Stimulated activated naive CD8-positive, alpha-beta T cell treated with anti-CD3 and anti-CD28 coated beads, Interleukin-15, Interleukin-2, amounts not matched to agents 100 U/mL and 50 U/mL, for 24 hours (primary cell): ENCODE results near the gene TNNI2.

Experiments used
- ATAC-seq: fragments of 150-1000 bp; cut with Tn5 transposase; one replicate; pipeline ENCODE4 v1.10.0; 2021
- DNase-seq: peaks from one replicate; pipeline ENCODE4 v3.0.0; 2021

Gene TNNI2

GRCh38 chr11:1834779-1835670 is 3.8 kb upstream of the TNNI2 start, which contains the start of gene SYT8:
Gene SYT8, plus strand, starts transcription at chr11:1834990. Its CDS starts 116 bp downstream, at chr11:1835106.
- DNase-seq (no peak), ATAC-seq (no peak)

GRCh38 chr11:1835671-1836010 is 3.1 kb upstream of the TNNI2 start:
- ATAC-seq, result no peak
- DNase-seq, result peak; percentile 4

GRCh38 chr11:1836011-1836945 is 2.5 kb upstream of the TNNI2 start:
- ATAC-seq (no peak), DNase-seq (peak; percentile 7)

DNA sequence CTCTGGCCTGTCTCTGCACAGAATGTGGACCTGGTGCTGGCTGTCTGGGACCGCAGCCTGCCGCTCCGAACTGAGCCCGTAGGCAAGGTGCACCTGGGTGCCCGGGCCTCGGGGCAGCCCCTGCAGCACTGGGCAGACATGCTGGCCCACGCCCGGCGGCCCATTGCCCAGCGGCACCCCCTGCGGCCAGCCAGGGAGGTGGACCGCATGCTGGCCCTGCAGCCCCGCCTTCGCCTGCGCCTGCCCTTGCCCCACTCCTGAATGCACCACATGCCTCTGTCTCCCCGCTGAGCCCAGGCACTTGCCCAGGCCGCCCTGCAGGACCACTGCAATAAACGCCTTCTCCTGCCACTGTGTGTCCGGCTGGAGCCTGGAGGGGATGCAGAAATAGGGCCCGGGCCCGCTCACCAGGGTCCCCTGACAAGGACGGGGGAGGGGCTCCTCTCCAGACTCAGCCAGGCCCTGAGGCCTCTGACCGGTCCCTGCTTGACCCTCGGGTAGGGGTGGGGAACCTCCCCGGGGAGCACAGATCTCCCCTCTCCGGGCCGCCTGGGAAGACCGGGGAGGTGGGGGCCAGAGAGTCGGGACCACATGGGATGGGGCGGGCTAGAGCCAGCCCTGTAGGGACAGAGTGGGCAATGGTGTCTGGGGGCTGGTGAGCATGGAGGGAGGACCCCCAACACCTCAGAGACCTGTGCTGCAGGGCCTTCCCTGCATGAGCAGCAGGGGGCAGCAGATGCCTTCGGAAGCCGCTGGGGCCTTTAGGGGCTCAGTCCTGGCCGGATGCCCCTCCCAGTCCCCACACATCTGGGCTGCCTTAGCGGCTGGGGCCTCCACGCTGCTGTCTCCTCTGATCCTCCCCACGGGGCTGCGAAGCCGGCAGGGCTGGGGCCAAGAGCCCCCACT is 1.4 kb upstream of the TNNI2 start:
- ATAC-seq (peak; percentile 79), DNase-seq (peak; percentile 91)

- no peak for ATAC-seq
- DNase-seq, result no peak
Observed at GRCh38 chr11:1838077-1838425, 730 bp upstream of the TNNI2 start.

DNA sequence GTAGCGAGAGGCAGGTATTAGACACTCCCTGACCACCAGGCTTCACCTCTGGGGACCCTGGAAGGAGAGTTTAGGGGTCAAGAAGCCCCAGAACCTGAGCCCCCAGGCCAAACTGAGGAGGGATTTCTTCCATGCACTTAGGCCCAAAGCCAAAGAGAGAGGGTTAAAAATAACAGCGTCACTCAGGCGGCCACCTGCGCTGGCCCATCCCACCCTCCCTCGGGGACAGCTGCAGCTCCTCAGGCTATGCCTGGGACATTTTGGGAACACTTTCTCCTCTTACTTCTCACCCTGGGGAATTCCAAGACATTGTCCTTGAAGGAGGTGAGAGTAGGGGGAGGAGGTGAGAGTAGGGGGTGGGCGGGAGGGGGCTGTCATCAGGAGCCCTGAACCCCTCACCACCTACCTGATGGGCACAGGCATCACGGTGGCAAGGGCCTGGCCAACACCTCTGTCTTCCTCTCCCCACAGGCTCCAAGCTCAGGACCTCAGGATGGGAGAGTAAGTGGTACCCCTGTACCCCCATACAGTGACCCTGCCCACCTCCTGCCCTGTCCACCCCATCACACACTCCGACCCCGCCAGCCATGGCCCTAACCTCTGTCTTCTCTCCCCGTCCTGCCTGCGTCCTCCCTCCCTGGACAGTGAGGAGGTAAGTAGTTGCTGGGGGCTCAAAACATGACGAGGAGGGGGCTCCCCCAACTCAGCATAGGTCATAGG is 583 bp downstream of the TNNI2 start:
- no peak for ATAC-seq
- DNase-seq, result no peak

DNA sequence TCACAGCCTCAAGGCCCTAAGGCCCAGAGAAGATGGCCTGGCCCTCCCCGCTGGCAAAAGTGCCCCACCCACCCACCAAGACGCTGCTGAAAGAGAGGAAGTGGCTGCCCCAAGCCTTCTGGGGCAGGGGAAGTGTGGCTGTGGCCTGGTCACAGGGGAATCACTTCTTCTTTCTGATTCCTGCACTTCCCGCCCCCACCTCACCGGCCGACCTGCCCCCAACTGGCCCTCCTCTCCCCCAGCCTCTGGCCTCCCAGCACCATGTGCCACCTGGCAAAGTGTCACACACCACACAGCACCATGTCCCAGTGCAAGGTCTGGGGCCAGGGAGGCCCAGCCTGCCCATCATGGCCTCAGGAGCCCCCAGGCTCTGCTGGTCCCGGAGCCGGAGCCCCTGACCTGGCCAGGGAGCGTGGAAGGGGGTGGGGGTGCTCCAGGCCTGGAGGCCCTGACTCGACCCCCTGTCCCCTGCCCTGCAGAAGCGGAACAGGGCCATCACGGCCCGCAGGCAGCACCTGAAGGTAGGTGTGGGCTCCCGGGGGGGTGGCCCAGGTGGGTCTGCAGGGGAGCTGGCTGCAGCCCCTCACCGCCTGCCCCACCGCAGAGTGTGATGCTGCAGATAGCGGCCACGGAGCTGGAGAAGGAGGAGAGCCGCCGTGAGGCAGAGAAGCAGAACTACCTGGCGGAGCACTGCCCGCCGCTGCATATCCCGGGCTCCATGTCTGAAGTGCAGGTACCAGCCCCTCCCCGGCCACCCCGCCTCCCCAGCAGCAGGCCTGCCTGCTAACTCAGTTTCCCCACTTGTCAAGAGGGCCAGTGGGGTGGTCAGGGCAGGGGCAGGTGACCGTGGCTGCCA is 1.4 kb downstream of the TNNI2 start:
- DNase-seq (no peak), ATAC-seq (no peak)

- no peak for DNase-seq
Observed at GRCh38 chr11:1840780-1841480, 2.1 kb downstream of the TNNI2 start.

DNA sequence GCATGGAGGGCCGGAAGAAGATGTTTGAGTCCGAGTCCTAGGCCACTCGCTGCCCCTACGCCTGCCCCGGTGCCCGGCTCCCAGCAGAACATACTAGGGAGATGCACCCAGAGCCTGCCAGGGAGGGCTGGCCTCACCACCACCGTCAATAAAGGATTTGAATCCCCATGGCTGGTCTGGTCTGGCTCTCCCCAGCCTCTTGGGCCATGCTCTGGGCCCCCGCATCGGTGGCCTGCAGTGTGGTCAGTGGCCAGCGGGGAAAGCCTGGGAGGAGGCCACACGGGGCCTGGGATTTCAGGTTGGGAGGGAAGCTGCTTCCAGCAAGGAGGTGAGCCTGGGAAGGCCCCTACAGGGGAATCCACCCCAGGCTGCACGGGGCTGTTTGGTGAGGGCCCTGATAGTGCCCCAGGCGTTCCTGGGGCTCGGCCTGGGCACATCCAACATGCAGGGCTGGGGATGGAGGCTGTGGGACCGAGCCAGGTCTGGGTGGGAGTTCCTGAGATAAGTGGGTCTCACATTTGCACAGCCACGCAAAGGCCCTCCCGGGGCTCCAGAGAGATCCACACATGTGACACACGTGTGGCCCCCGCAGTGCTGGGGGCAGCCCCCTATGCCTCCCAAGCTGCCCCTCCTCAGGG is 2.8 kb downstream of the TNNI2 start:
- ATAC-seq (no peak), DNase-seq (no peak)

More at GRCh38 chr11:1840780-1841480, 2.1 kb downstream of the TNNI2 start:
- no peak for ATAC-seq

DNA sequence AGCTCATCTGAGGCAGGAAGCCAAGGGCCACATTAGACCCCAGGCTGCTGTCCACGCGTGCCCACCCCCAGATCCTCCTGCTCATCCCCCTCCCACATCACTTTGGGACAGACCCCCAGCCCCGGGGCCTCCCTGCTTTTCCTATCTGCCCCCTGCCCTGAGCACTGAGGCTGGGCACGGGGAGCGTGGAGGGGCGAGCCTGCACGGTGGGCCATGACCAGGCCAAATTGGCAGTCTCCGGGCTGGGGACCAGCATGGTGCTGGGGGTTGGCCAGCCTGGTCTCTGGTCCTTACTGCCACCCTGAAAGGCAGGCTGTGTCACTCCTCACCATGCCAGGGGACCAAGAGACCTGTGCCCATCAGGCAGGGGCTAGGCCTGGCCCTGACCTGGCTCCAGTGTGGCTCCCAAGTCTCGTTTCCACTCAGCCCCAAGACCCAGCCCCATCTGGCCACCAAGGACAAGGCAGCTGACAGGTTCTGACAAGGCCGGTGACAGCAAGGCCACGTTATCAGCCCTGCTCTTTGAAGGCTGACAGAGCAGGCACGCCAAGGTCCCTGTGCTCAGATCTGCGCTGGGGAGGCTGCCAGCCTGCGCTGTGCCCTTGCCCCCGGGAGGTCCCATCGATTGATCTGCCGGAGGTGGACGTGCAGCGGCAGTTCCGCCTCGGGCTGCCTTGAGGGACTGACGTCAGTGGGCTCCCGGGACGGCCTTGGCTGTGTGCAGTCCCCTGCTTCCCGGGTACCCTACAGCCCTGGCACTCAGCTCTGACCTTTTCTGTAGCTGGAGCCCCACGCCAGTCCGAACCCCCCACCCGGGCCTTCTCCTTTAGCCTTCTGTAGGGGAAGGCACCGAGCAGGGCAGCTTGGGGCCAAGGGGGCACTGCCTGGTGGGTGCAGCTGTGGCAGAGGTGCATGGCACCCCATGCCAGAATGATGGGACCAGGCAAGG is 3.6 kb downstream of the TNNI2 start:
- ATAC-seq (no peak), DNase-seq (no peak)

GRCh38 chr11:1843098-1843473 is 4.3 kb downstream of the TNNI2 start:
- ATAC-seq, result no peak
- DNase-seq, result no peak

DNA sequence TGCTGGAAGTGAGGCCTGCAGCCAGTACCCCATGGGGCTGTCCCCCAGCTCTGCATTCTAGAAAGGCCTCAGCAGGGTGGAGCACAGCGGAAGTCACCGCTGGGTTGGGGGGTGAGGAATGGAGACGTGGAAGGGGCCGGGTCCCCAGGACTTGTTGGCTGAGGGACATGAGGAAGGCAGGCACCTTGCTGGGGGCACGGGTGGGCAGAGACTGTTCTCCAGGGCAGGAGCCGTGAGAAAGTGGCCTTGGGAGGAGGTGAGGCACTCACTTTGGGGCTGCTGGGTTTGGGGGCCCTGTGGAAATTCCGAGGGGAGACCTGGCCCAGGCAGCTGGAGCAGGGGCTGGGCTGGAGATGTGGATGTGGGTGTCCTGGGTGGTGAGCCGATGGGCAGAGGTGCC is 5.0 kb downstream of the TNNI2 start:
- DNase-seq (no peak), ATAC-seq (no peak)

GRCh38 chr11:1844221-1845094 is 5.7 kb downstream of the TNNI2 start:
- DNase-seq (peak; percentile 63), ATAC-seq (no peak)

DNA sequence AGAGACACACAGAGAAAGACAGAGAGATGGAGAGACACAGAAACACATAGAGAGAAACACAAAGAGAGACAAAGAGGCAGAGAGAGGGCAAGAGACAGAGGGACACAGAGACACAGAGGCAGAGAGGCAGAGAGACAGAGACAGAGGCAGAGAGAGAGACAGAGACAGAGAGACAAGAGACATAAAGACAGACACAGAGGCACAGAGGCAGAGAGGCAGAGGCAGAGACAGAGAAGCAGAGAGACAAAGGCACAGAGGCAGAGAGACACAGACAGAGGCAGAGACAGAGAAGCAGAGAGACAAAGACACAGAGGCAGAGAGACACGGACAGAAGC is 6.3 kb downstream of the TNNI2 start:
- no peak for ATAC-seq
- no peak for DNase-seq

GRCh38 chr11:1845561-1846452 is 7.0 kb downstream of the TNNI2 start:
- DNase-seq (no peak), ATAC-seq (no peak)

- DNase-seq, result no peak
- ATAC-seq, result no peak
Observed at GRCh38 chr11:1846453-1846932, 7.7 kb downstream of the TNNI2 start.
